CD8-positive, alpha-beta memory T cell (primary cell): ENCODE results near the gene TXNDC2. TPM values are rescaled to one million over a fixed set of nuclear protein-coding genes. Genes with fewer than 3 reads are reported as not detected.
"Not testable (repeated sequence)": the region's sequence is repeated elsewhere in the genome, so short reads cannot be mapped to it uniquely, and the experiment has no call there.

Experiments
- CTCF ChIA-PET: fragments of 350-600 bp; sonication (Branson Sonifier 250); formaldehyde crosslinking; loops from one replicate; lab custom pipeline; 2021; ENCODE audit warnings: antibody characterized with exemption; lab: Charles Lee
- POLR2A ChIA-PET: fragments of 350-600 bp; sonication (Branson Sonifier 250); formaldehyde crosslinking; loops from one replicate; lab custom pipeline; 2021; ENCODE audit warnings: antibody characterized with exemption; lab: Charles Lee
- DNase-seq, 5 donors: peaks; one replicate each; pipeline versions ENCODE4 v3.0.0 to v3.0.0-alpha.2; 2020 to 2022; ENCODE audit warnings: mixed read lengths in 1 of 5
- H3K27ac ChIP-seq: one replicate; pipeline ENCODE4 v1.7.0; 2013; ENCODE audit warnings: low read depth, mild to moderate bottlenecking, low read length, moderate library complexity
- H3K27me3 ChIP-seq: 2 replicates; pipeline ENCODE4 v1.7.0; 2013; ENCODE audit warnings: low read length, mild to moderate bottlenecking; ENCODE audit not compliant: insufficient read depth, poor library complexity, severe bottlenecking
- H3K36me3 ChIP-seq: 2 replicates; pipeline ENCODE4 v1.7.0; 2013; ENCODE audit warnings: mild to moderate bottlenecking, low read length, moderate library complexity; ENCODE audit not compliant: insufficient read depth
- H3K4me1 ChIP-seq: 2 replicates; pipeline ENCODE4 v1.7.0; 2013; ENCODE audit warnings: mild to moderate bottlenecking, low read length, moderate library complexity; ENCODE audit not compliant: insufficient read depth
- H3K4me3 ChIP-seq: 2 replicates; pipeline ENCODE4 v1.7.0; 2013; ENCODE audit warnings: mild to moderate bottlenecking, low read length
- H3K9me3 ChIP-seq: 2 replicates; pipeline ENCODE4 v1.7.0; 2013; ENCODE audit warnings: mild to moderate bottlenecking, low read length
- H3K27ac Mint-ChIP-seq, 8 donors: one replicate each; pipeline ENCODE4 v1.8.0; 2020 to 2021; ENCODE audit warnings: mixed read lengths in 8 of 8, mild to moderate bottlenecking in 6 of 8, inconsistent platforms in 3 of 8, moderate library complexity in 3 of 8
- H3K27me3 Mint-ChIP-seq, 2 donors: one replicate each; pipeline ENCODE4 v1.8.0; 2020 to 2021; ENCODE audit warnings: mixed read lengths in 2 of 2, mild to moderate bottlenecking in 1 of 2, moderate library complexity in 1 of 2
- H3K36me3 Mint-ChIP-seq, 3 donors: one replicate each; pipeline ENCODE4 v1.8.0; 2020 to 2021; ENCODE audit warnings: mixed read lengths in 3 of 3, inconsistent platforms in 1 of 3, mild to moderate bottlenecking in 1 of 3
- H3K4me1 Mint-ChIP-seq, 3 donors: one replicate each; pipeline ENCODE4 v1.8.0; 2020 to 2021; ENCODE audit warnings: mixed read lengths in 3 of 3, inconsistent platforms in 1 of 3, mild to moderate bottlenecking in 1 of 3
- H3K4me3 Mint-ChIP-seq, 7 donors: one replicate each; pipeline ENCODE4 v1.8.0; 2020 to 2021; ENCODE audit warnings: mixed read lengths in 7 of 7, mild to moderate bottlenecking in 6 of 7, moderate library complexity in 4 of 7, inconsistent platforms in 2 of 7
- H3K9me3 Mint-ChIP-seq, 5 donors: one replicate each; pipeline ENCODE4 v1.8.0; 2020 to 2022; ENCODE audit warnings: mixed read lengths in 5 of 5, mild to moderate bottlenecking in 3 of 5, moderate library complexity in 2 of 5, inconsistent platforms in 1 of 5
- polyA plus RNA-seq: library from polyadenylated mRNA; unstranded; fragments of 300-500 nt; fragmentation: Illumina TruSeq; gene quantifications from one replicate; pipeline ENCODE4 v1.2.3, GENCODE V29; 2021
- total RNA-seq, 2 experiments: library from RNA; stranded (reverse); gene quantifications; one replicate each; pipeline ENCODE4 v1.2.3, GENCODE V29; 2021

TXNDC2 gene
- total and polyA plus RNA-seq, 3 experiments from 2014 or later = not detected

DNA sequence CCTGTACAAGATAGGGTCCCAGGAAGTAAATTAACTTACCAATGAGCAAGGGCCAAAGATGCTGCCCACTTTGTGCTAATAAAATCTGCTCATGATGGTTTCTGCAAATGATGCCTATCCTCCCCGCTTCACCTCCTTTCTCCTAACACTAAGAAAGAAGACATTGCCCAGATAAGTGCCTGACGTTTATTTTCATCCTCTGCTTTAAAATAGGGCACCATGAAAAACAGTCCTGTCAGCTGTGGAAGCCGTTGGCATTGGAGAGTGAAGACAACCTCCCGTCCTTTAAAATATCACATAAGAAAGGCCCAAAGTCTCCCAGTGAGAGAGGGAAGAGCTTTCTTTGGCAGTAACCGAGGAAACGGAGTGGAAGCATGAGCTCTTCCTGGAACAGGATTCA is 1.7 kb upstream of the TXNDC2 start:
- no peak overlapping the region for H3K4me3 Mint-ChIP-seq
- H3K4me3 ChIP-seq = no peak overlapping the region
- peak overlapping the region in 1 of 8 donors; percentile 5 for H3K27ac Mint-ChIP-seq
- H3K9me3 Mint-ChIP-seq = peaks cover 0 to 2% (median 0%) of the 10 kb centered on the region in 5 donors
- ChIA-PET CTCF (no interaction called here), POLR2A (interaction anchor here (0.7 kb wide), 1 partner anchor 11 kb away, joined by 3 read pairs; no protein-coding TSS in a partner anchor)
- H3K4me1 Mint-ChIP-seq = no peaks in the 10 kb centered on the region
- H3K27me3 ChIP-seq = no peaks in the 10 kb centered on the region
- no peaks in the 10 kb centered on the region for H3K4me1 ChIP-seq
- no peaks in the 10 kb centered on the region for H3K36me3 ChIP-seq
- H3K36me3 Mint-ChIP-seq = no peaks in the 10 kb centered on the region
- no peak for DNase-seq
- H3K27ac ChIP-seq = peak overlapping the region; percentile 75
- no peaks in the 10 kb centered on the region for H3K27me3 Mint-ChIP-seq
- no peaks in the 10 kb centered on the region for H3K9me3 ChIP-seq

DNA sequence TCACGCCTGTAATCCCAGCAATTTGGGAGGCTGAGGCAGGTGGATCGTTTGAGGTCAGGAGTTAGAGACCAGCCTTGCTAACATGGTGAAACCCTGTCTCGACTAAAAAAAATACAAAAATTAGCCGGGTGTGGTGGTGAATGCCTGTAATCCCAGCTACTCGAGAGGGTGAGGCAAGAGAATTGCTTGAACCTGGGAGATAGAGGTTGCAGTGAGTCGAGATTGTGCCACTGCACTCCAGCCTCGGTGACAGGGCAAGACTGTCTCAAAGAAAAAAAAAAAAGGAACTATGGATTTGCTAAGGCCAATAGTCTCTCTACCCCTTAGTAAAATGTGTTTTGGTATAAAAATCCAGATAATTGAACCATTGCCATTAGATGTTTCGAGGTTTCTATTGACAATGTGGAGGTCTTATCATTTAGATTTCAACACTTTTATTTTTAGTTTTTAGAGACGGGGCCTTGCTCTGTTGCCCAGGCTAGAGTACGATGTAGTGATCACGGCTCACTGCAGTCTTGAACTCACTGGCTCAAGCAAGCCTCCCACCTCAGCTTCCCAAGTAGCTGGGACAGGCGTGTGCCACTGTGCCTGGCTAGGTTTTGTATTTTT is 1.1 kb upstream of the TXNDC2 start:
- CTCF ChIA-PET = no interaction called here
- no peaks in the 10 kb centered on the region for H3K36me3 ChIP-seq
- no peak overlapping the region for H3K27ac Mint-ChIP-seq
- no peak overlapping the region for H3K4me3 ChIP-seq
- no peaks in the 10 kb centered on the region for H3K4me1 Mint-ChIP-seq
- POLR2A ChIA-PET = interaction anchor here (0.7 kb wide), 1 partner anchor 12 kb away, joined by 3 read pairs; no protein-coding TSS in a partner anchor
- no peak for DNase-seq
- no peak overlapping the region for H3K4me3 Mint-ChIP-seq
- peak overlapping the region; percentile 75 for H3K27ac ChIP-seq
- no peaks in the 10 kb centered on the region for H3K27me3 ChIP-seq
- H3K9me3 Mint-ChIP-seq = peaks cover 0 to 2% (median 0%) of the 10 kb centered on the region in 5 donors
- no peaks in the 10 kb centered on the region for H3K27me3 Mint-ChIP-seq
- H3K9me3 ChIP-seq = no peaks in the 10 kb centered on the region
- H3K4me1 ChIP-seq = no peaks in the 10 kb centered on the region
- H3K36me3 Mint-ChIP-seq = no peaks in the 10 kb centered on the region

DNA sequence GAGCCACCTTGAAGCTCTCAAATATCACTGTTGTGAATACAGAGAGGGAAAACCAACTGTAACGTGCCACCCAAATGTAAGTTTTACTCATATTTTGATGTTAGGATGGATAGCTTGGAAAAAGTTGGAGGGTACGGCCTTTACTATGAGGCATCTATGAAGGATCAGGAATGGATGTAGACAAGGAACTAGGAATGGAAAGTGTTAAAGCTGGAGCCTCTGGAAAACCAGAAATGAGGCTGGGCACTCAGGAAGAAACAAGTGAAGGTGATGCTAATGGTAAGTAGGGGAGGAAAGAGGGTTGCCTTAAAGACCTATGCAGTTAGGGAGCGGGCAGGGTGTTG is 204 bp downstream of the TXNDC2 start:
- DNase-seq = no peak
- Mint-ChIP-seq H3K4me3 (no peak overlapping the region), H3K27ac (no peak overlapping the region), H3K4me1 (no peaks in the 10 kb centered on the region), H3K36me3 (no peaks in the 10 kb centered on the region), H3K27me3 (no peaks in the 10 kb centered on the region), H3K9me3 (peaks cover 0 to 2% (median 0%) of the 10 kb centered on the region in 5 donors)
- Histone ChIP-seq H3K9me3 (no peaks in the 10 kb centered on the region), H3K36me3 (no peaks in the 10 kb centered on the region), H3K4me1 (no peaks in the 10 kb centered on the region), H3K4me3 (no peak overlapping the region), H3K27ac (peak overlapping the region; percentile 75), H3K27me3 (no peaks in the 10 kb centered on the region)
- CTCF ChIA-PET = no interaction called here
- POLR2A ChIA-PET = no interaction called here

DNA sequence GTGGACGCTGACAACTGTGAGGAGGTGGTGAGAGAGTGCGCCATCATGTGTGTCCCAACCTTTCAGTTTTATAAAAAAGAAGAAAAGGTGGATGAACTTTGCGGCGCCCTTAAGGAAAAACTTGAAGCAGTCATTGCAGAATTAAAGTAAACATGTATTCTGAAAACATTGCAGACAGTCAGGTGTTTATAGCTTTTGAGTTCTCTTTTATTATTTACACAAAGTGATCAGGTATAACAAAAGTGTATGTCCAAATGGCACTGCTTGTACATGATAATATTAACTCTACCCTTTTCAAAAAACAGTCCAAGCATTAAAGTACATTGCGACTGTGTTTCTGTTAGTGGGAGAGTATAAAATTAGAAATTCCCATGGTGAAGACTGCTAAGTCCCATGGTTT is 2.2 kb downstream of the TXNDC2 start:
- H3K4me1 ChIP-seq = no peaks in the 10 kb centered on the region
- Mint-ChIP-seq H3K27ac (no peak overlapping the region), H3K36me3 (no peaks in the 10 kb centered on the region), H3K4me1 (no peaks in the 10 kb centered on the region), H3K4me3 (no peak overlapping the region), H3K27me3 (peaks cover 0 to 3% of the 10 kb centered on the region in 2 donors), H3K9me3 (peaks cover 0 to 2% (median 0%) of the 10 kb centered on the region in 5 donors)
- DNase-seq = no peak
- H3K4me3 ChIP-seq = no peak overlapping the region
- H3K27ac ChIP-seq = no peak overlapping the region
- no peaks in the 10 kb centered on the region for H3K9me3 ChIP-seq
- ChIA-PET CTCF (no interaction called here), POLR2A (no interaction called here)
- H3K36me3 ChIP-seq = no peaks in the 10 kb centered on the region
- H3K27me3 ChIP-seq = no peaks in the 10 kb centered on the region

DNA sequence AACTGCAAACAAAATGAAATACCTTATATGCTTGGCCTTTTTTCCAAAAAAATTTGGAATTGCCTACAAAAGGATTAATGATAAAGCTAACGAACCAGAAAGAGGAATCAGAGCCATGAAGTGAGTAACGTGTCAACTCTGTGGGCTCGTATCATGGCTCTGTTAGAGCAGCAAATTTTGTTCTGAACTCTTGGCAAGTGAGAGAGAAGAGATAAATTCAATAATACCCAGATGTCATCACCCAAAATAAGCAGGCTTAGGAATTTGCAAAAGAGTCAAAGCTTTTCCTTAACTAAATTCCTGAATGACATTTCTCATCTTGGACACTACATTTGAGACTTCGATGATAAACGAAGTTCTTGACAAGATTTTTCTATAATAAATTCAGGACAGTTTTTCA is 4.4 kb downstream of the TXNDC2 start:
- POLR2A ChIA-PET = no interaction called here
- H3K27ac Mint-ChIP-seq = no peak overlapping the region

DNA sequence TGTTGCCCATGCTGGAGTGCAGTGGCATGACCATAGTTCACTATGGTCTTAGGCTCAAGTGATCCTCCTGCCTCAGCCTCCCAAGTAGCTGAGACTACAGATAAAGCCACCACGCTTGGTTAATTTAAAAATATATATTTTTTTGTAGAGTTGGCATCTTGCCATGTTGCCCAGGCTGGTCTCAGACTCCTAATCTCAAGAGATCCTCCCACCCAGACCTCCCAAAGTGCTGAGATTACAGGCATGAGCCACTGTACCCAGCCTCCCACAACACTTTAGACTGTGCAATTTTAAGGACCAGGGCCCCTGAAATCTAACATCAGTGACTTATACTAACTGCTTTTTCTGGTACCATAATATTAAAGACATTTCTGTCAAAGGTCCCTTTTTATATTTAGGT is 5.2 kb downstream of the TXNDC2 start:
- Mint-ChIP-seq H3K4me3 (no peak overlapping the region), H3K27ac (no peak overlapping the region), H3K9me3 (peaks cover 0 to 1% (median 0%) of the 10 kb centered on the region in 5 donors), H3K36me3 (no peaks in the 10 kb centered on the region), H3K4me1 (no peaks in the 10 kb centered on the region), H3K27me3 (peaks cover 0 to 3% of the 10 kb centered on the region in 2 donors)
- H3K27ac ChIP-seq = no peak overlapping the region
- no peak for DNase-seq
- POLR2A ChIA-PET = no interaction called here
- no peaks in the 10 kb centered on the region for H3K4me1 ChIP-seq
- H3K9me3 ChIP-seq = no peaks in the 10 kb centered on the region
- CTCF ChIA-PET = no interaction called here
- H3K36me3 ChIP-seq = no peaks in the 10 kb centered on the region
- no peaks in the 10 kb centered on the region for H3K27me3 ChIP-seq
- H3K4me3 ChIP-seq = no peak overlapping the region

More for the DNA sequence above, 4.4 kb downstream of the TXNDC2 start:
- Mint-ChIP-seq H3K36me3 (no peaks in the 10 kb centered on the region), H3K9me3 (peaks cover 0 to 2% (median 0%) of the 10 kb centered on the region in 5 donors), H3K27me3 (peaks cover 0 to 3% of the 10 kb centered on the region in 2 donors), H3K4me3 (no peak overlapping the region), H3K4me1 (no peaks in the 10 kb centered on the region)
- H3K27me3 ChIP-seq = no peaks in the 10 kb centered on the region
- H3K4me3 ChIP-seq = no peak overlapping the region
- no peaks in the 10 kb centered on the region for H3K9me3 ChIP-seq
- H3K27ac ChIP-seq = no peak overlapping the region
- H3K36me3 ChIP-seq = no peaks in the 10 kb centered on the region
- CTCF ChIA-PET = no interaction called here
- H3K4me1 ChIP-seq = no peaks in the 10 kb centered on the region
- DNase-seq = no peak

DNA sequence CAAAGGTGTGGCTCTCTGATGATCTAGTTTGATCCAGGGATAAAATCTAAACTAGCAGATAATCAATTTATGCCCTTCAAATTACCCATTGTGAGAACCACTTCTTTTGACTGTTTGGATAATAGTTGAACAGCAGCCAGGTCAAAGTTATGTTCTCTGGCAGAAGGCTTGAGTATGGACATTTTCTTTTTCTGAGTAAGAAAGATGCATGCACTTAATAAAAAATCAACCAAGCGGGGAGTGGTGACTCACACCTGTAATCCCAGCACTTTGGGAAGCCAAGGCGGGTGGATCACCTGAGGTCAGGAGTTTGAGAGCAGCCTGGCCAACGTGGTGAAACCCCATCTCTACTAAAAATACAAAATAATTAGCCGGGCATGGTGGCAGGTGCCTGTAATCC is 5.7 kb downstream of the TXNDC2 start:
- H3K27me3 Mint-ChIP-seq, H3K4me3 ChIP-seq, H3K4me3 Mint-ChIP-seq, H3K36me3 Mint-ChIP-seq, H3K9me3 Mint-ChIP-seq, POLR2A ChIA-PET, H3K36me3 ChIP-seq, H3K9me3 ChIP-seq, H3K27ac ChIP-seq, H3K4me1 Mint-ChIP-seq, DNase-seq, H3K27me3 ChIP-seq, CTCF ChIA-PET, H3K27ac Mint-ChIP-seq, H3K4me1 ChIP-seq: not testable (repeated sequence)

DNA sequence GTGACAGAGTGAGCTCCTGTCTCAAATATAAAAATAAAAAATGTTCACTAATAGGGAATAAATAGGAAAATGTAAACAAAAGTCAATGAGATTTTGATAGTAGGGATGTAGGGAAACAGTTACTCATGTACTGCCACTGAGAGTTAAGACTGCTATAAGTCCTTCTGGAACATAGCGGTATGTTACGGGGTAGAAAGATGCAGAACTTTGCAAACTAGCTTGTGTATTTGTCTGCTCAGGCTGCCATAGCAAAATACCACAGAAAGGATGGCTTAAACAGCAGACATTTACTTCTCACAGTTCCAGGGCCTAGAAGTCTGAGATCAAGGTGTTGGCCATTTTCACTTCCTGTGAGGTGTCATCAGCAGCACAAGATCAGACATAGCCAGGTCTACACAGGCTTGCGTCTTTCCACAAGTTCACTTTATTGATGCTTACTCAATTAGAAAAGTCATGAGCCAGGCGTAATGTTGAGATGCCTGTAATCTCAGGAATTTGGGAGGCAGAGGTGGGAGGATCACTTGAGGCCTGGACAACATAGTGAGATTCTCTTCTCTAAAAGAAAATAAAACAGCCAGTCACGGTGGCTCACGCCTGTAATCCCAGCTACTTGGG is 8.8 kb downstream of the TXNDC2 start:
- Mint-ChIP-seq H3K4me1 (no peaks in the 10 kb centered on the region), H3K27ac (peak overlapping the region in 1 of 8 donors; percentile 21), H3K27me3 (peaks cover 0 to 7% of the 10 kb centered on the region in 2 donors), H3K9me3 (no peaks in the 10 kb centered on the region), H3K36me3 (no peaks in the 10 kb centered on the region), H3K4me3 (no peak overlapping the region)
- H3K4me1 ChIP-seq = no peaks in the 10 kb centered on the region
- H3K27me3 ChIP-seq = no peaks in the 10 kb centered on the region
- no peaks in the 10 kb centered on the region for H3K9me3 ChIP-seq
- POLR2A ChIA-PET = no interaction called here
- H3K36me3 ChIP-seq = no peaks in the 10 kb centered on the region
- no peak overlapping the region for H3K4me3 ChIP-seq
- CTCF ChIA-PET = no interaction called here
- no peak overlapping the region for H3K27ac ChIP-seq
- no peak for DNase-seq
